Bone marrow (tissue), 2 donors: ENCODE results near the gene RBFOX2.
"Not testable (repeated sequence)": the region's sequence is repeated elsewhere in the genome, so short reads cannot be mapped to it uniquely, and the experiment has no call there.

ENCODE experiments used
- DNase-seq, 2 donors: peaks; one replicate each; lab custom pipeline; 2025; lab: John Stamatoyannopoulos, UW

Gene RBFOX2, protein sequence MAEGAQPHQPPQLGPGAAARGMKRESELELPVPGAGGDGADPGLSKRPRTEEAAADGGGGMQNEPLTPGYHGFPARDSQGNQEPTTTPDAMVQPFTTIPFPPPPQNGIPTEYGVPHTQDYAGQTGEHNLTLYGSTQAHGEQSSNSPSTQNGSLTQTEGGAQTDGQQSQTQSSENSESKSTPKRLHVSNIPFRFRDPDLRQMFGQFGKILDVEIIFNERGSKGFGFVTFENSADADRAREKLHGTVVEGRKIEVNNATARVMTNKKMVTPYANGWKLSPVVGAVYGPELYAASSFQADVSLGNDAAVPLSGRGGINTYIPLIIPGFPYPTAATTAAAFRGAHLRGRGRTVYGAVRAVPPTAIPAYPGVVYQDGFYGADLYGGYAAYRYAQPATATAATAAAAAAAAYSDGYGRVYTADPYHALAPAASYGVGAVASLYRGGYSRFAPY

DNA sequence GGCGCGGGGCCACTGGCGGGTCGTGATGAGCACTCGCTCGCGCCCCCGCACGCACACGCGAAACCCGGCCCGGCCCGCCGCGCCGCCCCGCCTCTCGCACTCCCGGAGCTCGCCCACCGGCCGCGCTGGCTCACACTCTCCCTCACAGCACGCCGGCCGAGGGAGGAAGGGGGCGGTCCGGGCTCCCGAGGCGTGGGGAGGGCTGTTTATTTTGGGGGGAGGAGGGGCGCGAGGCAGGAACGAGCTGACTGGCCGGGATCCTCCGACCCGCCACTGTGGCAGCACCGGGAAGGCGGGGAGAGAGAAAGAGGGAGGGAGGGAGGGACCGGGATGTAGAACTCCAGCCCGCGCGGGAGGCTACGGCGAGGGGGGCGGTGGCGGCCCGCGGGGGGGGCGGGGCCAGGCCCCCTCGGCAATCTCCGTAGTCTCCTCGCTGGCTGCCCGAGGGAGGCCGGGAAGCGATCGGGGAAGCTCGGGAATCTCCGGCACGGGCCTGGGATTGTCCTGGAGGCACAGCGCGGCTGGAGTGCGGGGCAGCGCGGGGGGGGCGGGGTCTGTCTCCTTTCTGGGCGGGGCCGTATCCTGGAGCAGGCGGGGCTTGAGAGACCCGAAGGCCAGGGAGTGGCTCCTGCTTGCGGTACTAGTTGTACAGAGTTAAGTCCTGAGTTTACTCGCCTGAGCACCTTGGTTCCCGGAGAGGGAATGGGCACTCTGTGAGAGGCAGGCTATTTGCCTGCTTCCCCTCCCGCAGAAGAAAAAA, at the start of gene RBFOX2:
RBFOX2 (minus strand) TSS at position 179 of the 760 bp plus-strand sequence. CDS start 399 bp downstream, outside the sequence.
- DNase-seq: peak in 1 of 2 donors; percentile 28

DNA sequence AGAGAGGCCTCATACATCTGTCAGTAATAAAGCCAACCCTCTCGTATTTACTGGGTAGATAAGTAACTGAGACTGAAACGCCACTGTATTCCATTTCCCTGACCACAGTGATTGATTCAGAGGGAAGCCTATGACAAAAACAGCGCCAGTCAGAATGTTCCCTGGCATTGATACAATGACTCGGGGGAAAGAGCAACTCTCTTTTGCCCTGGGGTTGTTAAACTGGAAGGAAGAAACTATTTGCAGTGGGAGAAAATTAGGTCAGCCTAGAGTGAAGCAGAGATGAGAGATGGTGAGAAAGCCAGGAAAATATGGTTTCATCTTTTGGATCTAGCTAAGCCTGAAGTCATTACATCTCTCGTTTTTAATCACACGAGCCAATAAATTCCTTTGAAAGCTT, 48.6 kb upstream of the RBFOX2 start:
- DNase-seq: no peak

DNA sequence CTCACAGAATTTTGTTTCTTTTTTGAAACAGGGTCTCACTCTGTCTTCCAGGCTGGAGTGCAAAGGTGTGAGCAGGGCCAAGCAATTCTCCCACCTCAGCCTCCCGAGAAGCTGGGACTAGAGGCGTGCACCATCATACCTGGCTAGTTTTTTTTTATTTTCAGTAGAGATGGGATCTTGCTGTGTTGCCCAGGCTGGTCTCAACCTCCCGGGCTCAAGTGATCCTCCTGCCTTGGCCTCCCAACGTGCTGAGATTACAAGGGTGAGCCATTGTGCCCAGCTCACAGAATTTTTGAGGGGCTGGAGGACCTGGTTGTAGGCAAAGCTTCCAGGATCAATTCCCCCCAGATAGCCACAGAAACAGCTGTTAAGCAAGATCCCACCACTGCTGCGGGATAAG, 47.1 kb upstream of the RBFOX2 start:
- DNase-seq: no peak

DNA sequence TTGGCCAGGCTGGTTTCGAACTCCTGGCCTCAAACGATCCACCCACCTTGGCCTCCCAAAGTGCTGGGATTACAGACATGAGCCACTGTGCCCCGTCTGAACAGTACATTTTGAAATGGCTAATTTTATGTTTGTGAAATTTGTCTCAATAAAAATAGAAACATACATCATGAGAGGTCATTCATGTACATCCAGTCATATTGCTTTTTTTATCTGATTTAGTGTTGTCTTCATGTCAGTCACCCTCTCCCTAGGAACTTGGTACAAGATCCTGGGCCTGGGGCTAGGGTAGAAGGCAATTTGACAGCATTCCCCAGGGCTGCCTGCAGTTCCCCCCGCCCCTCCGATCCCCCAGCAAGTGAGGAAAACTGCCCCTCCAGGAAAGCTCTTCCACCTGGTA, 46.6 kb upstream of the RBFOX2 start:
- no peak for DNase-seq

DNA sequence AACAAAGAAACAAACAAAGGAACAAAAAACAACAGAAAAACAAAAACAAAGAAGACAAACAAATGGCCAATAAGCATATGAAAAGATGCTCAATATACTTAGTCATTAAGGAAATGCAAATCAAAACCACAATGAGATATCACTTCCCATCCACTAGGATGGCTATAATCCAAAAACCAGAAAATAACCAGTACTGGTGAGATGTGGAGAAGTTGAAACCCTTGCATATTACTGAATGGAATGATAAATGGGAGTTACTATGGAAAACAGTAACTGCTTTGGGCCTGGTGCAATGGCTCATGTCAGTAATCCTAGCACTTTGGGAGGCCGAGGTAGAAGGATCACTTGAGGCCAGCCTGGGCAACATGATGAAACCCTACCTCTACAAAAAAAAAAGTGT, 44.9 kb upstream of the RBFOX2 start:
- DNase-seq: no peak

DNA sequence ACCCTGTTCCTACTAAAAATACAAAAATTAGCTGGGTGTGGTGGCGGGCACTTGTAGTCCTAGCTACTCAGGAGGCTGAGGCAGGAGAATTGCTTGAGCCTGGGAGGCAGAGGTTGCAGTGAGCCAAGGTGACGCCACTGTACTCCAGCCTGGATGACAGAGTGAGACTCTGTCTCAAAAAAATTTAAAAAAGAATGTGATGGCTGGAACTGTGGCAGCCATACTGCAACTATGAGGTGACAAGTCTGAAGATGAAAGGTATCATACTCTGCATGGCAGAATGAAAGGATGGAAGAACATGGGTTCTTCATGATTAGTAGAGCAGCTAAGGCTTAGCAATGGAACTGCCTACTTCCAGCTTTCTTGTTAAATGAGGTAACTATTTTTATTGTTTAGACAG, 42.0 kb upstream of the RBFOX2 start:
- not testable (repeated sequence) for DNase-seq

DNA sequence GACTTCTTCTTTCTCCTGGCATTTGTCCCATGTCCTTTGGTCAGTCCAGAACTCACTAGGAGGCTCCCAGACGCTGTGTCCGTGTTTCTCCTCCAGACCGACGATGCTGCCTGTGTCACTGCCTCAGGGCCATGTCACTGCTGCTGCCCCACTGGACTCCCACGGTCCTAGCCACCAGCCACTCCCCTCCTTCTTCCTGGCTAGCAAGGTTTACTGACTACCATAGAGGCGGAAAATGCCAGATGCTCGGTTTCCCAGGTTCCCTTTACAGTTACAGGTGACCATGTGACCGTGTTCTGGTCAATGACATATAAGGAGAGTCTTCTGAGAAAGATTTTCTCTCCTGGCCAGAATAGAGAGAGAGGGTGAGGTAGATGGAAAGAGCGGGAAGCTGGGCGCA, 40.7 kb upstream of the RBFOX2 start:
- DNase-seq: no peak

DNA sequence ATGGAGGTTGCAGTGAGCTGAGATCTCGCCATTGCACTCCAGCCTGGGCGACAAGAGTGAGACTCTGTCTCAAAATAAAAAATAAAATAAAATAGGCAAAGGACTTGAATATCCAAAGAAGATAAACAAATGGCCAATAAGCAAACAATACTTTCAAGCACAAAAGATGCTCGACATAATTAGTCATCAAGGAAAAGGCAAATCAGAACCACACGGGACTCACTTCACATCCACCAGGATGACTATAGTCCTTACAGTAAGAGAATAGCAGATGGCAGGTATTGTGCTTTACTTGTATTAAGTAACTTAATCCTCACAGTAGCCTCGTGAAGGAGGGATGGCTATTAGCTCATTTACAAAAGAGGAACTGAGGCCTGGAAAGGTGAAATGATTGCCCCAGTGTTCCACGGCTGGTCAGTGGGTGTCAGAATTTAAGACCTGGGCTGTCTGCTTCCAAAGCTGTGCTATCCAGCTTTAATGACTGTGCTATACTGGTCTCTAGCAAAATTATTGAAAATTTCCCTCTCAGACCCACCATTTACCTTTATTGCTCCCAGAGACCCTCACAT, 40.2 kb upstream of the RBFOX2 start:
- DNase-seq: no peak

DNA sequence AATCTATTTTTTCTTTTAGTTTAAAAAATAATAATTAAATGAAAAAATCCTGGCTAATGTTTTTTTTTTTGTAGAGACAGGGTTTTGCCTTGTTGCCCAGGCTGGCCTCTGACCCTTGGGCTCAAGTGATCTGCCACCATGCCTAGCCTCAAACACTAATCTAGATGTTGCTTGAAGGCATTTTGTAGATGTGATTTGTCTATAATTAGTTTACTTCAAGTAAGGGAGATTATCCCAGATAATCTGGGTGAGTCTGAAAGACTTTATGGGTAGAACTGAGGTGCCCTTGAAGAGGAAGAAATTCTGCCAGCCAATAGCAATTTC, 38.6 kb upstream of the RBFOX2 start:
- no peak for DNase-seq

DNA sequence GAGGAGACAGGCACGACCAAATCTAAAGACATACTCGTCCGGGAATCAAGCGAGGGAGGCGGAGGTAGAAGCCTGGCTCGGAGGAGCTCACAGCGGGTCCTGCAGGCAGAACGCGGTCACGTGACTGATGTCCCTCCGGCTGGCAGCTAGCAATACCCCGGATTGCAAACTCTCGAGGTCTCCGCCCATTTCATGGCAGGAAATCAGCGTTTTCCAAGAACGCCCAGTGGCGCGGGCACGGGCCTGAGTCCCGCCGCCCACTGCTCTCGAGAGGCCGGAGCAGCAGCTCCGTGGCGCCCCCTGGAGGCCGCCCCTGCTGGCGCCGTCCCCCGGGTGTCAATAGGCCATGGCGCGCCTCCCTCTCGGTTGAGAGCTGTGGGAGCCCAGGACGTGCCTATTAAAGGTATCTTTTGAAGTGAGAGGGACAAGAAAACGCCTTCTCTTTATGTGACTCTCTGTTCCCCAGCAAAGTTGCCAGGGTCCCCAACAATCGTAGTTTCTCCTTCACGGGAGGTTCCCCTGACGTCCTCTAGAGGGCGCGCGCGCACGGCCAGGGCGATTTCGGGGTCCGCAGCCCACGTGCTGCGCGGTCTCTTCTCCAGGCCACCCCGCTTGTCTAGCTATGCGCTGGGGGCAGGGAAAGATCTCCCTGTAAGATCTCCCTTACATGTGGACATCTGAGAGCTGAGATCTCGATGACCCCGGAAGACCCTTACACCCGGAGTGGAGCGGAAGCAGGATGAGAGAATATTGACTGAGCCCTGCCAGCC, 37.3 kb upstream of the RBFOX2 start:
- DNase-seq: peak; percentile 14 to 33

DNA sequence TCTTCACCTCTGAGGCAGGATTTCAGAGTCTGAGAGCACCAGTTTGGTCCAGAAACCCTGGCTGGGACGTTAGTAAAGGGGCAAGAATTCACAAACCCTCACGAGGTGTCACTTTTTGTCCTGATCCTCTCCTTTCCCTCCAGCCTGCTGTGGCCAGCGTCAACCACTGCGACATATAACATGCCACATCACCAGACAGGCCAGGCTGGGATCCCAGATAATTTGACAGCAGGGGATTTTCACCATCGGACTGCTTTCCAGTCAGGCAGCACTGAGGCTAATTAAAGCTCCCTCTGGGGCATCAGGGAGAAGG, 36.8 kb upstream of the RBFOX2 start:
- DNase-seq: no peak

DNA sequence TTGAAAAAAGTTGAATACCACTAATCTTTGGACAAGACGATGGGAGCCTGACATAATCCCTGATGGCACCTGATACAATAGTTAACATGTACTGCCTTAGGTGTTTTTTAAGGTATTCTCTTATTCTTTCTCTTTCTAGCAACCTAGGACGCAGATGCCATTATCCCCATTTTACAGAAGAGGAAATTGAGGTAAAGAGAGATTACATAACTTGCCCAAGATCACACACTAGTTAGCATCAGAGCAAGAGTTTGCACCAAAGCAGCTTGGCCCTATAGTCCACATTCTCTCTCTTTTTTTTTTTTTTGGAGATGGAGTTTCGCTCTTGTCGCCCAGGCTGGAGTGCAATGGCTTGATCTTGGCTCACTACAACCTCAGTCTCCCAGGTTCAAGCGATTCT, 35.7 kb upstream of the RBFOX2 start:
- no peak for DNase-seq

DNA sequence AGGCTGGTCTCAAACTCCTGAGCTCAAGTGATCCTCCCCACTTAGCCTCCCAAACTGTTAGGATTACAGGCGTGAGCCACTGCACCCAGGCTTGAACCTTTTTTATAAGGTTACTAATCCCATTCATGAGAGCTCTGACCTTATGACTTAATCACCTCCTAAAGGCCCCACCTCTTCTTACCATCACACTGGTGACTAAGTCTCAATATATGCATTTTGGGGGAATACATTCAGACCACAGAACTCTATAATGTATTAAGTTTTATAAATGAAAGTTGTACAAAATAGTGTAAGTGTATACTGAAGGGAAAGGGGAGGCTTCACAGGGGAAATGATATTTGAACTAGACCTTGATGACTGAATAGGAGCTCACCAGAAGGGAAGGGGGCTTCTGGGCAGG, 28.4 kb upstream of the RBFOX2 start:
- DNase-seq: no peak

DNA sequence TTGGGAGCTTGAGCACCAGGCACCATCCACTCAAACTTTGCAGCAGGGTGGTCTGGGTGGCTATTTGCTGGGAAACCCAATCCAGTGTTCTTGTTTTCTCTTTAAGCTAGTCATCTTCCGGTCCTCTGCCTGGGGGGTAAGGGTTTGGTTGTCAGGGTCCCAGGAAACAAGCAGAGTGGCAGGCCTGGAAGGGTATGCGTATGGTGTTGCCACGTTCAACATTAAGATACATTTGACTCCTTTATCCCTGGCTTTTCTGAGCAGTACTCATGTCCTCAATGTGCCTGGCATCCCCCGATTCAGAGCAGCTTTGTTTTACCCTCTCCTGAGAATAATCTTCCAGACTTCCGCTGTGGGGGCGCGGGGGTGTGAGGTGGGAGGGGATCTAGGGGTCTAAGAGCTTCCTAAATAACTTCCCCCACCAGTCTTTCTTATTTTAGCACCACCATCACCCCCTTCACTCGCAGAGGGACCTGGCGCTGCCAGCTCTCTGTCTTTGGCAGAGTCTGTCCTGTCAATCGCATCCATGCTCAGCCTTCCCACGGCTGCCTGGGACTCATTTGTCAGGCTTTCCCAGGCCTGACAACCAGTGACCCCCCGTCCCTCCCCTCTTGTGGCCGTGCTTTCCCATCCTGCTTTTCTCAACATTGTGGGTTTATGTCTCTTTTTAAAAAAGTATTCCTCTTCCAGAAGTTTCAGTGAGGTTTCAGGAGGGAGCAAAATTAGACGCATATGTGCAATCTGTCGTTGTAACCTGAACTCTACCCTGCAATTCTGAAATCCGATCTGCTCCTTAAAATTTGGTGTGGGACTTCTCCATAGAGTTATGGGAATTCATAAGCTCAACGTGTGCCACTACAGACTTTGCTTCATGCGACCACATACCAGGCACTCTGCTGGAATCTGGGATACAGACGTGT, 27.0 kb upstream of the RBFOX2 start:
- DNase-seq: no peak

DNA sequence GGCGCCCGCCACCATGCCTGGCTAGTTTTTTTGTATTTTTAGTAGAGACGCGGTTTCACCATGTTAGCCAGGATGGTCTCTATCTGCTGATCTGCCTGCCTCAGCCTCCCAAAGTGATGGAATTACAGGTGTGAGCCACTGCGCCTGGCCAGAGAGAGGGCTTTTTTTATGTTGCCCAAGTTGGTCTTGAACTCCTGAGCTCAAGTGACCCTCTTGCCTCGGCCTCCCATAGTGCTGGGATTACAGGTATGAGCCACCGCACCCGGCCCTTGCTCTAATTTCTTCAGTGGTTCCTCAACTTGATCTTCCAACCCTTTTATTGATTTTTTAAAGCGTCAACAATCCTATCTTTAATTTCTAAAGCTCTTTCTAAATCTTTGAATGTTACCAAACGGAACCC, 25.8 kb upstream of the RBFOX2 start:
- DNase-seq: not testable (repeated sequence)

DNA sequence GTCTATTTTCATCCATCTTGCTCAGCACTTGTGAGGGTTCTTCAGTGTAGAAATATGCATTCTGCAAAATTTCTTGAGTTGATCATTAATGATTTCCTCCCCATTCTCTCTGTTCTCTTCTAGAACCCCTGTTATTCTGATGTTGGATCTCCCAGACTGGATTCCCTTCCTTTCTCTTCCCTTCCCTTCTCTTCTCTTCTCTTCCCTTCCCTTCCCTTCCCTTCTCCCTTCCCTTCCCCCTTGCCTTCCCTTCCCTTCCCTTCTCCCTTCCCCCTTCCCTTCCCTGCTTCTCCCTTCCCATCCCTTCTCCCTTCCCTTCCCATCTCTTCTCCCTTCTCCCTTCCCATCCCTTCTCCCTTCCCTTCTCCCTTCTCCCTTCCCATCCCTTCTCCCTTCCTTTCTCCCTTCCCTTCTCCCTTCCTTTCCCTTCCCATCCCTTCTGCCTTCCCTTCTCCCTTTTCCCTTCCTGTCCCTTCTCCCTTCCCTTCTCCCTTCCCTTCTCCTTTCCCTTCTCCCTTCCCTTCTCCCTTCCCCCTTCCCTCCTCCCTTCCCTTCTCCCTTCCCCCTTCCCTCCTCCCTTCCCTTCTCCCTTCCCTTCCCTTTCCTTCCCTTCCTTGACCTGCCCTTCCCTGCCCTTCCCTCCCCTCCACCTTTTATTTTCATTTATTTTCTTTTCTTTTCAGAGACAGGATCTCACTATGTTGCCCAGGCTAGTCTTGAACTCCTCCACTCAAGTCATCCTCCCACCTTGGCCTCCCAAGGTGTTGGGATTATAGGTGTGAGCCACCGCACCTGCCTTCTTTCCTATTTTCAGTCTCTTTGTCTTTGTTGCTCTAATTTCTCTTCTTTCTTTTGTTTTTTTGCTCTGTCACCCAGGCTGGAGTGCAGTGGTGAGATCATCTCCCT, 24.9 kb upstream of the RBFOX2 start:
- no peak for DNase-seq

DNA sequence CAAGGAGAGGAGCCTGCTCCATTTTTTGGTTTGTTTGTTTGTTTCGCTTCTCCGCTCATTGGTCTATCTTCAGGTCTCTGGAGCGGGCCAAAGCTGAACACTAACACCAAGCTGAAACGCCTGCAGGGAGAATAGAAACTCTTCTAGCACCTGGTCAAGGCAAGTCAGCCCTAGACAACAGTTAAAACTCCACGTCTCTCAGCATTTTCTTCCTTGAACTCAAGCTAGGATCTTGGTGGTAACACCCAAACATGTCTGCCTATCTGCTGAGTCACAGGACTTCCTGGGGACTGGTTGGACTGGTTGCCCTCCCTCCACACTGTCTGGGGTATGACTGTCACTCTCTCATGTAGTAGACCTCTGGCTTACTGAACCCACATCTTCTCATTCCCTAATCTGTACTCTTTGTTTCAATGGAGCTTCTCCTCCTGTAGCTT, 23.9 kb upstream of the RBFOX2 start:
- no peak for DNase-seq

DNA sequence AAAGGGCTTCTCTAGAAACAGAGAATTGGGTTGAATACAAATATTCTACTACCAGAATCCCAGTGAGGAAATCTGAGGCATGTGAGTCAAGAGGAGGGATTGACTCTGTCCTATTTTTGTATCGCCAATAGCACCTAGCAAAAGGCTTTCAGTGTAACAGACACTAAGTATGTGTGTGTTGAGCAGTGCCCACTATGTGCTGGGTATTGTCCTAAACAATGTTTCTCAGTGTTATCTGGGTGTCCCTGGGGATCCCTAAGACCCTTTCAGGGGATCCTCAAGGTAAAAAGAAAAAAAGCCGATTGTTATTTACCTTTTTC, 21.0 kb upstream of the RBFOX2 start:
- DNase-seq: no peak

DNA sequence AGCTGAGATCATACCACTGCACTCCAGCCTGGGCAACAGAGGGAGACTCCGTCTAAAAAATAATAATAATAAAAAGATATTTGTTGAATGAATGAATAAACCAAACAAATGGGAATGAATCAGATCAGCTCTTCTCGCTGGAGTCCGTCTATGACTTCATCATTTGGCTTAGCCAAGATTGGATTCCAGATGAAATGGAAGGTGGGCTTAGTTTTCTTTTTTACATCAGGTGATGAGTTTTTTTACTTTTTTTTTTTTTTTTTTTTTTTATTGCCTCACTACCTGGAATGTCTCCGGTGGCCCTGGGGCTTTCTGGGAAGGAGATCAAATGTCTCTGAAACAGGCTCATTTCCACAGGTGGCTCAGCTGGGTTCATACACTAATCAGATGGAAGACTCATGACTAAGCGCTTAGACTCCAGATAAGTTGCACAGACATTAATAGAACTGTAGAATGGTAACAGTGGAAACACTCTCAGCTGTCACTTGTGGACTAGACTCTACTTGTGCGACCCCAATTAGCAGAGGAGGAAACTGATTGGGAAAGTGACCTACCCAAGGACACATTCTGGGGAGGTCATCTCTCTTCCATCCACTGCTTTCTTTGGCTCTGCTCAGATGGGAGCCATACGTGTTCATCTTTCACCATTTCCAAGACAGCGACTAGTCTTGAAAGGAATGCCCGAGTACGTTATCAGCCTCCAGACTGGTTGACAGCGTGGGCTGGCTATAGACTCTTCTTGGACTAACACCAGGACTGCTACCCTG, 20.5 kb upstream of the RBFOX2 start:
- DNase-seq: no peak

DNA sequence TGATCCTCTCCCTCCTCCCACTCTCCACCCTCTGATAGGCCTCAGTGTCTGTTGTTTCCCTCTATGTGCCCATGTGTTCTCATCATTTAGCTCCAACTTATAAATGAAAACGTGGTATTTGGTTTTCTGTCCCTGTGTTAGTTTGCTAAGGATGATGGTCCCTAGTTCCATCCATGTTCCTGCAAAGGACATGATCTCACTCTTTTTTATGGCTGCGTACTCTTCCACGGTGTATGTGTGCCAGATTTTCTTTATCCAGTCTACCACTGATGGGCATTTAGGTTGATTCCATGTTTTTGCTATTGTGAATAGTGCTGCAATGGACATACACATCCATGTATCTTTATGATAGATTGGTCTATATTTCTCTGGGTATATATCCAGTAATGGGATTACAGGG, 15.9 kb upstream of the RBFOX2 start:
- DNase-seq: not testable (repeated sequence)
